Left ventricle myocardium inferior (tissue), 1 donor: ENCODE measurements around the gene ANP32B. TPM values are rescaled to one million over a fixed set of nuclear protein-coding genes. Genes with fewer than 3 reads are reported as not detected.
A peak's percentile ranks its signal among the peaks of the same experiment; 100 is the strongest.

Experiments
- DNase-seq: peaks from one replicate; pipeline ENCODE4 v3.0.0-alpha.2; 2020
- H3K27ac ChIP-seq: fragments of 200-600 bp; replicated peaks from 2 replicates; pipeline ENCODE4 v1.8.0; 2021
- H3K27me3 ChIP-seq: fragments of 200-600 bp; 2 replicates; pipeline ENCODE4 v1.8.0; 2021; ENCODE audit warnings: low read depth
- H3K36me3 ChIP-seq: fragments of 200-600 bp; 2 replicates; pipeline ENCODE4 v1.8.0; 2021
- H3K4me1 ChIP-seq: fragments of 200-600 bp; 2 replicates; pipeline ENCODE4 v1.8.0; 2021
- H3K4me3 ChIP-seq: fragments of 200-600 bp; 2 replicates; pipeline ENCODE4 v1.8.0; 2021; ENCODE audit warnings: mild to moderate bottlenecking, moderate library complexity
- H3K9me3 ChIP-seq: fragments of 200-600 bp; replicated peaks from 2 replicates; pipeline ENCODE4 v1.8.0; 2021
- intact Hi-C: fragments of 100-400 bp; cut with micrococcal nuclease; formaldehyde crosslinking; loops from one replicate; pipeline ENCODE4 v1.11.0; 2022
- total RNA-seq: library from RNA; stranded (reverse); fragmentation: NEBNext Ultra II Directional; extraction: Animal tissue kit (Norgen Biotek cat#: 25700); gene quantifications from one replicate; pipeline ENCODE4 v1.2.1, GENCODE V29; 2021
- TF ChIP-seq, protein P1 (sequence below): fragments of 200-600 bp; IDR thresholded peaks from 2 replicates; pipeline ENCODE4 v1.8.0; 2021; ENCODE audit warnings: antibody characterized with exemption, mild to moderate bottlenecking, borderline replicate concordance
- donor health status: DM: no; HTN: yes; CAD: no; lungs with severe emphysema.

The ANP32B gene
- total RNA-seq, 1 donor from 2014 or later, result 49.9 TPM

DNA sequence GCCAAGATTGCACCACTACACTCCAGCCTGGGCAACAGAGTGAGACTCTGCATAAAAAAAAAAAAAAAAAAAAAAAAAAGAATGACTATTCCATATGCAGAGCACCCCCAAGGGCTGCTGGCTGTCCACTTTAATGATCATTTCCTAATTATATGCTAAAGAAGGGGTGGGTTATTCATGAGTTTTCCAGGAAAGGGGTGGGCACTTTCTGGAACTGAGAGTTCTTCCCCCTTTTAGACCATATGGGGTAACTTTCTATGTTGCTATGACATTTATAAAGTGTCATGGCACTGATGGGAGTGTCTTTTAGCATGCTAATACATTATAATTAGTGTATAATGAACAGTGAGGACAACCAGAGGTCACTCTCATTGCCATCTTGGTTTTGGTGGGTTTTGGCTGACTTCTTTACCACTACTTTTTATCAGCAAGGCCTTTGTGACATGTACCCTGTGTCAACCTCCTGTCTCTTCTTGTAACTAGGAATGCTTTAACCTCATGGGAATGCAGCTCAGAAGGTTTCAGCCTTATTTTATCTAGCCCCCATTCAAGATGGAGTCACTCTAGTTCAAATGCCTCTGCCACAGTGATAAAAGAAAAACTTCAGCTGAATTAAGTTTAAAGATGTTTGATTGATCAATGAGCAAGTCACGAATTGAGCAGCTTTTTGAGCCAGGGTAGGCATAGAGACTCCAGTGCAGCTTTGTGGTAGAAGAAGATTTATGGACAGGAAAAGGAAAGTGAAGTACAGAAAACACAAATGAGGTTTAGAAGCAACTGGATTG lies 66.3 kb downstream of the ANP32B start:
- intact Hi-C loops, result no loop called here
- Histone ChIP-seq H3K27ac (no peak overlapping the region), H3K4me1 (no peaks in the 10 kb centered on the region), H3K36me3 (no peaks in the 10 kb centered on the region), H3K27me3 (no peaks in the 10 kb centered on the region), H3K9me3 (no peaks in the 10 kb centered on the region), H3K4me3 (no peak overlapping the region)
- DNase-seq, result no peak
- TF ChIP-seq, protein P1, sequence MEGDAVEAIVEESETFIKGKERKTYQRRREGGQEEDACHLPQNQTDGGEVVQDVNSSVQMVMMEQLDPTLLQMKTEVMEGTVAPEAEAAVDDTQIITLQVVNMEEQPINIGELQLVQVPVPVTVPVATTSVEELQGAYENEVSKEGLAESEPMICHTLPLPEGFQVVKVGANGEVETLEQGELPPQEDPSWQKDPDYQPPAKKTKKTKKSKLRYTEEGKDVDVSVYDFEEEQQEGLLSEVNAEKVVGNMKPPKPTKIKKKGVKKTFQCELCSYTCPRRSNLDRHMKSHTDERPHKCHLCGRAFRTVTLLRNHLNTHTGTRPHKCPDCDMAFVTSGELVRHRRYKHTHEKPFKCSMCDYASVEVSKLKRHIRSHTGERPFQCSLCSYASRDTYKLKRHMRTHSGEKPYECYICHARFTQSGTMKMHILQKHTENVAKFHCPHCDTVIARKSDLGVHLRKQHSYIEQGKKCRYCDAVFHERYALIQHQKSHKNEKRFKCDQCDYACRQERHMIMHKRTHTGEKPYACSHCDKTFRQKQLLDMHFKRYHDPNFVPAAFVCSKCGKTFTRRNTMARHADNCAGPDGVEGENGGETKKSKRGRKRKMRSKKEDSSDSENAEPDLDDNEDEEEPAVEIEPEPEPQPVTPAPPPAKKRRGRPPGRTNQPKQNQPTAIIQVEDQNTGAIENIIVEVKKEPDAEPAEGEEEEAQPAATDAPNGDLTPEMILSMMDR, result no peak

DNA sequence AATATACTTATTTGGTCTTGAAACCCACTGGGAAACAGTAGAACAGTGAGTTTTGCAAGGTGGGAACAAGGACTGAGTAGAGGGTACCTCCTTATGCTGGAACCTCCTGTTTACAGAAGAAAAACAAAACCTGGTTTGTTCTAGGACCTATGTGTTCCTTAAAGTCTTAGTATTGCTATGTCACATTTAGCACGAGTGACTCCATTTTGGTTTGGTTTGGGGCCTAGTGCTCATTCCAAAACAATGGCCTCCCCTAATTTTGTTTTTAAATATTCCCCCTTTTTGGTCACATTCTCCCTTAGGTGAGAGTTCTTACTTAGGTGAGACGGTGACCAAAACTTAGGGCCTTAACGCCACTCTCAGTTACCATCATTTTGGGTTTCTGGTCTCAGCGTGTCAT lies 67.2 kb downstream of the ANP32B start:
- TF ChIP-seq, protein P1, result no peak
- intact Hi-C loops, result no loop called here
- Histone ChIP-seq H3K4me3 (no peak overlapping the region), H3K9me3 (no peaks in the 10 kb centered on the region), H3K27ac (no peak overlapping the region), H3K4me1 (no peaks in the 10 kb centered on the region), H3K27me3 (no peaks in the 10 kb centered on the region), H3K36me3 (no peaks in the 10 kb centered on the region)
- no peak for DNase-seq

DNA sequence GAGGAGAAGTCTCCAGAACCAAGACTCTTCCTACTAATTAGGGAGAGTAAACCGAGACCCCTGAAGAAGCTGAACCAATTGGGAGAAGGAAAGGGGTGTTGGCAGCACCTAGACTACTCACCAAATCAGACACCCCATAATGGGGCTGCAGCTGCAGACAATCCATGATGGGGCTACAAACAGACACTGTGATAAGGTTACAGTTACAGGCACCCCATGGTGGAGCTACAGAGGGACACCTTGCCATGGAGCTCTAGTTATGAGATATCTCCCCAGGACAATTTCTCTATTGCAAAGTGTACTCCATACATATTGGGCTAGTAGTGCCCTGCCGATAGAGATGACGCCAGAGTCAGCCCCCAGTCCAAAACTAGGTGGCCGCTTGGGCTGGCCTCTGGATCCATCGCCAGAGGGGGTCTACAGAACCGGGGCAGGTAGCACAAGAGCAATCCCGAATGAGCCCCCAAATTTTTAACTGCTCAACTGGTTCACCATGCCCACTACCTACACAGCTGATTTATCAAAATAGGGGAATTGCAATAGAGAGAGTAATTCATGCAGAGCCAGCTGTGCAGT lies 71.3 kb downstream of the ANP32B start:
- TF ChIP-seq, protein P1, result no peak
- intact Hi-C loops, result no loop called here
- H3K27me3 ChIP-seq, result no peaks in the 10 kb centered on the region
- H3K36me3 ChIP-seq, result no peaks in the 10 kb centered on the region
- DNase-seq, result no peak
- H3K4me1 ChIP-seq, result peaks cover 31% of the 10 kb centered on the region
- no peaks in the 10 kb centered on the region for H3K9me3 ChIP-seq
- H3K4me3 ChIP-seq, result no peak overlapping the region
- H3K27ac ChIP-seq, result no peak overlapping the region

DNA sequence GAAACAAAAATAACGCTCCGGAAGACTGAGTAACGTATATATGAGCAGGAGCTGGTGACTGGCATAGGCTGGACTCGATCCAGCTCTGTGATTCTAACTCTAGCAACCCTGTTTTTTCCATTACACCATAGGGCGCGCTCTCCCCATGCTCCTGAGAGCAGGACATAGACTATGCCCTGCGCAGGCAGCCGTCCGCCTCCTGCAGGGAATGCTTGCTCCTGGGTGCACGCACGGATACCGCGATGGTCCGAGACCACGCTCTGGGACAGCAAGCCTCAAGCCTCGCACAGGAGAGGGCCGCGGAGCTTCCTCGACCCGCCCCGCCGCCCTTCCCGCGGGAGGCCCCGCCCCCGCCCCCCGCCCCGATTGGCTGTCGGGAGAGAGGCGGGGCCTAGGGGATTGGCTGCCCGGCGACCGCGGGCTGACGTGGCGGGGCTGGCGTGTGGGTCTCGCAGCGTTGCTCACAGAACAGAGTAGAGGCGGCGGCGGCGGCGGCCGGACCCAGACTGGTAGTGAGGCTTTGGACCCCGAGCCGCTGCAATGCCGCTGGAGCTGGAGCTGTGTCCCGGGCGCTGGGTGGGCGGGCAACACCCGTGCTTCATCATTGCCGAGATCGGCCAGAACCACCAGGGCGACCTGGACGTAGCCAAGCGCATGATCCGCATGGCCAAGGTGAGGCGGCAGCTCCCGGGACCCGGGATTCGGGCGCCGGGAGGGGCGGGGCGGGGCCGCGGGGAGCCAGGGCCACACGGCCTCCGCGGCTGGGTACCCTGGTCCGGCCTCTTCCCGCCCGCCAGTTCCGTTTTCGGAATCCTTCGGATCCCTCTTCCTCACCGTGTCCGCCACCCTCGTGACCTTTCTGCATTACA lies 73.4 kb downstream of the ANP32B start, which contains the start of gene NANS:
TSS of gene NANS (plus strand) at position 464 of the 869 bp plus-strand sequence. CDS start at position 541, 77 bp downstream.
- H3K9me3 ChIP-seq, result no peaks in the 10 kb centered on the region
- intact Hi-C loops, result no loop called here
- no peaks in the 10 kb centered on the region for H3K27me3 ChIP-seq
- H3K4me1 ChIP-seq, result peaks cover 31% of the 10 kb centered on the region
- TF ChIP-seq, protein P1, result no peak
- H3K36me3 ChIP-seq, result peaks cover 10% of the 10 kb centered on the region
- DNase-seq, result peak; percentile 93
- H3K27ac ChIP-seq, result peak within 1 kb of the TSS; percentile 89
- H3K4me3 ChIP-seq, result peak within 1 kb of the TSS; percentile 79

DNA sequence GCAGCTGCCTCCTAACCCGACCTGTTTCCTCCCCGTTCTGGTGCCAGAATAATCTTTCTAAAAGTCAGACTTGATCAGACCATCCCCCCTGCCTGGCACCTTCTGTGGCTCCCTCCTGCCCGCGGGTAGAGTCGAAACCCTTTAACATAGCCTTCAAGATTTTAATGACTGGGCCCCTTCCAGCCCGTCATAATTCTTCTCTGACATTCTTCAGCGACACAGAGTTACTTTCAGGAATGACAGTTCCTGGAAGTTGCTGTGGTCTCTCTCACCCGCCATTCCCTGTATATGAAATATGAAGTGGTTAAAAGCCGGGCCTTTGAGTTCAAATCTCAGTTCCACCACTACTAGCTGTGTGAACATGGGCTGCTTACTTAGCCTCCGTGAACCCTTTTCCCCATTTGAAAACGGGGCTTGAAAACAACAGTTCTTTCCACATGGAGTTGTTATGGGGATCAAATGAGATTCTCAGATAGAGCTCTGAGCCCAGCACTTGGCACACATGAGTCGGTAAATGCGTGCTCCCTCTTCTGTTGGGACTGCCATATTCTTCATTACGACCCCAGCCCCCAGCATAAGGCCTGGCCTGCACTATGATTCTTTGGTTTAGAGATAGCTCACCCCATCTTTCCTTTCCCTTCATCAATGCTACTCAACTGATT lies 74.1 kb downstream of the ANP32B start:
- Histone ChIP-seq H3K27me3 (no peaks in the 10 kb centered on the region), H3K9me3 (no peaks in the 10 kb centered on the region), H3K36me3 (peaks cover 17% of the 10 kb centered on the region), H3K4me1 (peaks cover 31% of the 10 kb centered on the region), H3K4me3 (peak overlapping the region; percentile 79), H3K27ac (peak overlapping the region; percentile 89)
- TF ChIP-seq, protein P1, result no peak
- no peak for DNase-seq
- intact Hi-C loops, result no loop called here
